Colonic mucosa (tissue), 4 donors: ENCODE measurements around the gene CCDC136. TPM values are rescaled to one million over a fixed set of nuclear protein-coding genes. Genes with fewer than 3 reads are reported as not detected.

ENCODE experiments used
- DNase-seq: peaks from one replicate; pipeline ENCODE4 v3.0.0-alpha.2; 2020
- H3K27ac ChIP-seq: fragments of 200-600 bp; one replicate; pipeline ENCODE4 v1.8.0; 2021
- H3K27me3 ChIP-seq: fragments of 200-600 bp; one replicate; pipeline ENCODE4 v1.8.0; 2021
- H3K36me3 ChIP-seq: fragments of 200-600 bp; one replicate; pipeline ENCODE4 v1.8.0; 2021
- H3K4me1 ChIP-seq: fragments of 200-600 bp; one replicate; pipeline ENCODE4 v1.8.0; 2021; ENCODE audit warnings: mild to moderate bottlenecking
- H3K4me3 ChIP-seq: fragments of 200-600 bp; one replicate; pipeline ENCODE4 v1.8.0; 2021
- H3K9ac ChIP-seq, 2 donors: one replicate each; pipeline ENCODE4 v1.7.0; 2013; ENCODE audit warnings: control low read depth in 2 of 2, low read depth in 2 of 2, low read length in 2 of 2
- H3K9me3 ChIP-seq: fragments of 200-600 bp; one replicate; pipeline ENCODE4 v1.8.0; 2021
- intact Hi-C: fragments of 100-400 bp; cut with DNase I; formaldehyde crosslinking; loops from one replicate; pipeline ENCODE4 v1.14.1; 2022
- total RNA-seq, 2 donors: library from RNA; stranded (reverse); fragmentation: NEBNext Ultra II Directional in 1 of 2; extraction: Animal tissue kit (Norgen Biotek cat#: 25700) in 1 of 2; gene quantifications; one replicate each; pipeline ENCODE4 v1.2.1, GENCODE V29; 2021
- TF ChIP-seq, protein P1 (sequence below): fragments of 200-600 bp; IDR thresholded peaks from one replicate; pipeline ENCODE4 v1.8.0; 2022; ENCODE audit warnings: antibody characterized with exemption, mild to moderate bottlenecking
- donor health status: healthy.
- donor health status: DM: no; HTN: no; CAD: no.
- donor health status: DM: no; HTN: no; CAD: no.

Gene CCDC136
- total RNA-seq, 2 donors from 2014 or later, result 0.64 to 5.8 TPM

DNA sequence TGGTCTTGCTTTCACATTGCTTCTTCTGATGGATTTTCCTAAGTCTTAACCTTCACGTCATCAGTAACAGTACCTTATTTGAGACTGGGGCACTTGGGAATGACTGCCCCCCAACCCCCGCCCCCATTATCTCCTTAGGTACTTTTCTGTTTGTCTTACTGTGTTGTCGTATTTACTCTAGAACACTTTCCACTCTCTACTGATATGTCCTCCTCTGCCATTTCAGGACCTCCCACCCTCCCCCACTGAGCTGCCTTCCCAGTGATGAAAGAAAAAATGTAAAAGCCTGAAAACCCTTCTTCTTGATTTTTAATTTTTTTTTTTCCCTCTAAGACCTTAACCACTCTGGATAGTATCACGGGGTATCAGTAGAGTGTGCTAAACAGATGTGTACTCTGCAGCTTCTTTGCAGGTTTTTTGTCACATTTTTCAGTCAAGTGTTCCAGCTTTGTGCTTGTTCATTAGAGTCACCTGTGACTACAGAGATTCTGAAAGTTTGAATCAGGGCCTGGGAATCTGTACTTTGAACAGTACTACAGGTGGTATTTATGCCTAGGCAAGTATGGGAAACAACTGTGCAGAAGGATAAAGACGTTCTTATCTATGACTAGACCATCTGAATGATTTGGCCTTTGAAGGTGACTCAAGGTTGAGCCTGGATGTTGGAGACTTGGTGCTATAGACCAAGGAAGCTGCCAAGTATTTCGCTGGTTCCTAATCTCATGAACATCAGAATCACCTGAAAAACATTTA, 44.3 kb upstream of the CCDC136 start:
- no peaks in the 10 kb centered on the region for H3K36me3 ChIP-seq

DNA sequence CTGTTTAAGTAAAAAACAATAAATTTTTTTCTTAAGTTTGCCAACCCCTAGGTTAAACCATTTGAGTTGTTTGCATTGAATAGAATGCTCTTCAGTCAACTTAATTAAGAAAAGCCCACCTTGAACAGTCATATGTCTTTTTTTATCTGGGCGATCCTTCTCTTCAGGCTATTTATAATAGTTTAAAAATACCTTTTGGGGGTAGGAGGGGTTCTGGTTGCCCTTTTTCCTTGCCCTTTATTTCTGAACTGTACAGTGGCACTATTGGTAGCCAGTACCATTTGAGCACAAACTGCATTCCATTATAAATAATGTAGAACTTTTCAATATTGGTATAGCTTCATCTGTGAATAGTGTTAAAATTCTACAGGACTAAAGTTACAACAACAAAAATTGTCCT, 39.5 kb upstream of the CCDC136 start:
- TF ChIP-seq, protein P1, sequence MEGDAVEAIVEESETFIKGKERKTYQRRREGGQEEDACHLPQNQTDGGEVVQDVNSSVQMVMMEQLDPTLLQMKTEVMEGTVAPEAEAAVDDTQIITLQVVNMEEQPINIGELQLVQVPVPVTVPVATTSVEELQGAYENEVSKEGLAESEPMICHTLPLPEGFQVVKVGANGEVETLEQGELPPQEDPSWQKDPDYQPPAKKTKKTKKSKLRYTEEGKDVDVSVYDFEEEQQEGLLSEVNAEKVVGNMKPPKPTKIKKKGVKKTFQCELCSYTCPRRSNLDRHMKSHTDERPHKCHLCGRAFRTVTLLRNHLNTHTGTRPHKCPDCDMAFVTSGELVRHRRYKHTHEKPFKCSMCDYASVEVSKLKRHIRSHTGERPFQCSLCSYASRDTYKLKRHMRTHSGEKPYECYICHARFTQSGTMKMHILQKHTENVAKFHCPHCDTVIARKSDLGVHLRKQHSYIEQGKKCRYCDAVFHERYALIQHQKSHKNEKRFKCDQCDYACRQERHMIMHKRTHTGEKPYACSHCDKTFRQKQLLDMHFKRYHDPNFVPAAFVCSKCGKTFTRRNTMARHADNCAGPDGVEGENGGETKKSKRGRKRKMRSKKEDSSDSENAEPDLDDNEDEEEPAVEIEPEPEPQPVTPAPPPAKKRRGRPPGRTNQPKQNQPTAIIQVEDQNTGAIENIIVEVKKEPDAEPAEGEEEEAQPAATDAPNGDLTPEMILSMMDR, result no peak
- H3K9me3 ChIP-seq, result no peaks in the 10 kb centered on the region
- H3K9ac ChIP-seq, result no peak overlapping the region
- H3K36me3 ChIP-seq, result no peaks in the 10 kb centered on the region
- no peak overlapping the region for H3K27ac ChIP-seq
- no peaks in the 10 kb centered on the region for H3K27me3 ChIP-seq
- intact Hi-C loops, result no loop called here
- no peak for DNase-seq
- H3K4me3 ChIP-seq, result no peak overlapping the region
- H3K4me1 ChIP-seq, result no peaks in the 10 kb centered on the region

More for the DNA sequence above, 44.3 kb upstream of the CCDC136 start:
- no peaks in the 10 kb centered on the region for H3K9me3 ChIP-seq
- intact Hi-C loops, result no loop called here
- no peaks in the 10 kb centered on the region for H3K27me3 ChIP-seq
- H3K27ac ChIP-seq, result no peak overlapping the region
- TF ChIP-seq, protein P1, result no peak
- no peak overlapping the region for H3K4me3 ChIP-seq
- no peaks in the 10 kb centered on the region for H3K4me1 ChIP-seq
- H3K9ac ChIP-seq, result no peak overlapping the region
- no peak for DNase-seq

DNA sequence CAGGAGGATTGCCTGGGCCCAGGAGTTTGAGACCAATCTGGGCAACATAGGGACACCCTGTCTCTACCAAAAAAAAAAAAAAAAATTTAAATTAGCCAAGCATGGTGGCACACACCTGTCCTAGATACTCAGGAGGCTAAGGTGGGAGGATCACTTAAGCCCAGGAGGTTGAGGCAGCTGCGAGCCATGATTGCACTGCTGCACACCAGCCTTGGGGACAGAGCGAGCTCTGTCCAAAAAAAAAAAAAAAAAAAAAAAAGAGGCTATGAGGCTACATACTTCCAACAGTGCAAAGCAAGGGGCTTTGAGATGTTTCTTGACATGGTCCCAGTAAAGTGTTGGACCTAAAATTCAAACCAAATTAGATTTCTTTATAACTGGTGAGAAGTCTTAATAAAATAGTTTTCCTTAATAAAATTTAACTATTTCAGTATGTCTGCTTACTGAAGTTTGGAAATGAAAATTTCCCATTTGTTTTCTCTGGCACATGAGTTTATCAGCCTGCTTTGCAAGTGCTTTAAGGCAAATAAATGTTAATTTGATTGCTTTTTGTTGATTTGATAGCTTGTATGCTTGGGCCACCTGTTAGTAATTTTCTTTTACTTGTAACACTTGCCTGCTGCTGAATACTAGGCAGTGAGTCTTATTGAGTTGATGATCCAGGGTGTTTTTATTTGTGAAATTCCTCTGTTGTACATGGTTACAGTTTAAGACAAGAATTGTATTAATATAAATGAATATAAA, 36.5 kb upstream of the CCDC136 start:
- TF ChIP-seq, protein P1, result no peak
- Histone ChIP-seq H3K27me3 (no peaks in the 10 kb centered on the region), H3K4me3 (no peak overlapping the region), H3K36me3 (no peaks in the 10 kb centered on the region), H3K4me1 (no peaks in the 10 kb centered on the region), H3K9ac (no peak overlapping the region), H3K9me3 (no peaks in the 10 kb centered on the region), H3K27ac (no peak overlapping the region)
- DNase-seq, result no peak
- intact Hi-C loops, result no loop called here

DNA sequence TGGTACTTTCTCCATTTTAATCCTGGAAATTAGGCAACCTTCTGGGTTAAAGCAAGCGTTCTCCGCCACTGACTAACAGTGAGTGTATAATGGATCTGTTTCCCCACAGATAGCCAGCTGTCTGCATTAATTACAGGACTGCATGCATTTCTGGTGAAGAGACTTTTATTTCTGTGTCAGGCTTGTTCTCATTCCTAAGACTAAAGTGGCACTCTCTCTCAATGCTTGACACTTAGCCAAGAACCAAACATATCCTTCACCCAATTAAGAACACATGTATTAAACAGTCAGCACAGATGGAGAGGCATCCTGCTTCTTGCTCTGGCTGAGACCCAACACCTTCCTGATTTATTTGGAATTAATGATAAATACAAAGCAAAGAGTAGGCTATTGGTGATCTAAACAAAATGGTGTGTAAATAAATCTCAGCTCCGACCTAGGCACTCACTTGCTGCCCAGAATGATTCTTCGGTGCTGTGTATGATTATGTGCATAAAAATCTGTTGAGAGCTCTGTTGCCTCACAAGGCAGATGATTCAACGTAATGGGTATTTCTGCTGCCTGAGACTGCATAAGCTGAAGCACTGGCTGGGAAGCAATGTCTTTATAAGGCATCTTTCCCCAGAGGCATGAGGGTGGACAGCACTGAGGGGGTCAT, 35.8 kb upstream of the CCDC136 start:
- no peak for DNase-seq
- Histone ChIP-seq H3K4me1 (no peaks in the 10 kb centered on the region), H3K27me3 (no peaks in the 10 kb centered on the region), H3K4me3 (no peak overlapping the region), H3K9ac (no peak overlapping the region), H3K36me3 (no peaks in the 10 kb centered on the region), H3K9me3 (no peaks in the 10 kb centered on the region), H3K27ac (peak overlapping the region; percentile 18)
- TF ChIP-seq, protein P1, result no peak
- intact Hi-C loops, result no loop called here

DNA sequence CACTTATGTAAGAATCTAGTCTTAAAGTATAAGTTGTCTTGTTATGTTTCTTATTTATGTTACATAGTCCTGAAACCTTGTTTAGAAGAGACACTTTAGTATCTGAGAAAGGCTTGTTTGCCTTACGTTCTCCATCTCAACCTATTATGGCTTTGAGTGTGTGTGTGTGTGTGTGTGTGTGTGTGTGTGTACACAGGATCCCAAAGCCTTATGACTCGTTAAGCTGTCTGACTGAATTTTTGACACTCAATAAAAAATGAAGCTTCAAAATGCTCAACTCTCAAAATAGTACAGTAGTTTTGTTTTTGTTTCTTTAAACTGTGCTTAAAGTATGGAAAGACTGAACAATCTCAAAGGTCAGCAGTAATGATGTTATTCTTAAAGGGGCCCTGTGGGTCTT, 34.6 kb upstream of the CCDC136 start:
- TF ChIP-seq, protein P1, result no peak
- Histone ChIP-seq H3K9me3 (no peaks in the 10 kb centered on the region), H3K9ac (no peak overlapping the region), H3K4me3 (no peak overlapping the region), H3K4me1 (no peaks in the 10 kb centered on the region), H3K36me3 (no peaks in the 10 kb centered on the region), H3K27ac (no peak overlapping the region), H3K27me3 (no peaks in the 10 kb centered on the region)
- no peak for DNase-seq
- intact Hi-C loops, result no loop called here
